ENCODE data around the gene LSAMP.

LSAMP gene

DNA sequence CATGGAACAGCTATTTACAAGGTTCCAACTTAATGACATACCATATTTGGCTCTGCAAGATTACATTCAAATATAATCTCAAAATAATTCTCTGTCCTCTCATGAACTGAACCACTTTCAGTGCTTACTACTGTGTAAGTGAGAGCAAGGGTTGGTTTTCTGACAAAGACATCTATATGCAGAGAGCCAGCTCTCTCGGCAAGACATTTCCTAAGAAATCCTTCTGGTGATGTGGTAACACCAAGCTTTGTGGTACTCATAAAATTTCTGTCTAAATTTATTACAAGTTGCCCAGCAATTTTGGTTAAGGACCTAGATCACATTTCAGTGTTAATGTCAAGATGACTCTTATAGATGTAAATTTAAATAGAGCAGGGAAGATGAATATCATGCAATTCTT, 637.0 kb downstream of the LSAMP start:
- TF ChIP-seq, protein P1, sequence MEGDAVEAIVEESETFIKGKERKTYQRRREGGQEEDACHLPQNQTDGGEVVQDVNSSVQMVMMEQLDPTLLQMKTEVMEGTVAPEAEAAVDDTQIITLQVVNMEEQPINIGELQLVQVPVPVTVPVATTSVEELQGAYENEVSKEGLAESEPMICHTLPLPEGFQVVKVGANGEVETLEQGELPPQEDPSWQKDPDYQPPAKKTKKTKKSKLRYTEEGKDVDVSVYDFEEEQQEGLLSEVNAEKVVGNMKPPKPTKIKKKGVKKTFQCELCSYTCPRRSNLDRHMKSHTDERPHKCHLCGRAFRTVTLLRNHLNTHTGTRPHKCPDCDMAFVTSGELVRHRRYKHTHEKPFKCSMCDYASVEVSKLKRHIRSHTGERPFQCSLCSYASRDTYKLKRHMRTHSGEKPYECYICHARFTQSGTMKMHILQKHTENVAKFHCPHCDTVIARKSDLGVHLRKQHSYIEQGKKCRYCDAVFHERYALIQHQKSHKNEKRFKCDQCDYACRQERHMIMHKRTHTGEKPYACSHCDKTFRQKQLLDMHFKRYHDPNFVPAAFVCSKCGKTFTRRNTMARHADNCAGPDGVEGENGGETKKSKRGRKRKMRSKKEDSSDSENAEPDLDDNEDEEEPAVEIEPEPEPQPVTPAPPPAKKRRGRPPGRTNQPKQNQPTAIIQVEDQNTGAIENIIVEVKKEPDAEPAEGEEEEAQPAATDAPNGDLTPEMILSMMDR (conservative IDR thresholded peaks at IDR 0.05; ENCODE audit: low read depth) = no peak
- H3K27ac ChIP-seq = no peak overlapping the region

GRCh38 chr3:115806501-115806900, 638.8 kb downstream of the LSAMP start:
- CTCF ChIA-PET = no interaction called here
- POLR2A ChIA-PET (ENCODE audit: low non-redundant PET) = no interaction called here
- DNase-seq (ENCODE audit: low spot score) = no peak
- no peak overlapping the region for H3K27ac ChIP-seq
- TF ChIP-seq, protein P1 (conservative IDR thresholded peaks at IDR 0.05; ENCODE audit: low read depth) = no peak

More for the DNA sequence above, 637.0 kb downstream of the LSAMP start:
- no peak for DNase-seq (ENCODE audit: low spot score)
- POLR2A ChIA-PET (ENCODE audit: low non-redundant PET) = no interaction called here
- CTCF ChIA-PET = no interaction called here

- POLR2A ChIA-PET (ENCODE audit: low non-redundant PET) = no interaction called here
- no peak overlapping the region for H3K27ac ChIP-seq
- CTCF ChIA-PET = no interaction called here
- TF ChIP-seq, protein P1 (conservative IDR thresholded peaks at IDR 0.05; ENCODE audit: low read depth) = no peak
- no peak for DNase-seq (ENCODE audit: low spot score)
These were observed 639.8 kb downstream of the LSAMP start for GRCh38 chr3:115805520-115805919.

GRCh38 chr3:115804713-115805119, 640.6 kb downstream of the LSAMP start:
- peak; percentile 81 for DNase-seq (ENCODE audit: low spot score)
- ChIA-PET CTCF (no interaction called here), POLR2A (ENCODE audit: low non-redundant PET) (no interaction called here)
- H3K27ac ChIP-seq = no peak overlapping the region
- TF ChIP-seq, protein P1 (conservative IDR thresholded peaks at IDR 0.05; ENCODE audit: low read depth) = no peak

- TF ChIP-seq, protein P1 (conservative IDR thresholded peaks at IDR 0.05; ENCODE audit: low read depth) = no peak
- H3K27ac ChIP-seq = no peak overlapping the region
- ChIA-PET POLR2A (ENCODE audit: low non-redundant PET) (no interaction called here), CTCF (no interaction called here)
- no peak for DNase-seq (ENCODE audit: low spot score)
These were observed 641.1 kb downstream of the LSAMP start for GRCh38 chr3:115804200-115804599.

GRCh38 chr3:115803661-115804060, 641.6 kb downstream of the LSAMP start:
- POLR2A ChIA-PET (ENCODE audit: low non-redundant PET) = no interaction called here
- DNase-seq (ENCODE audit: low spot score) = no peak
- TF ChIP-seq, protein P1 (conservative IDR thresholded peaks at IDR 0.05; ENCODE audit: low read depth) = no peak
- no peak overlapping the region for H3K27ac ChIP-seq
- CTCF ChIA-PET = interaction anchor here (0.6 kb wide), 1 partner anchor 20 kb away, joined by 3 read pairs; no protein-coding TSS in a partner anchor
